Erythroblast (primary cell): ENCODE data around the gene ALDOA.

ENCODE experiments used
- GATA1 ChIP-seq: IDR thresholded peaks from 2 replicates; pipeline ENCODE4 v1.6.1; 2011; ENCODE audit warnings: low read depth, mild to moderate bottlenecking, control low read depth, low read length, moderate library complexity
- POLR2A ChIP-seq: IDR thresholded peaks from 2 replicates; pipeline ENCODE4 v1.6.1; 2011; ENCODE audit warnings: mild to moderate bottlenecking, low read length

- peak; percentile 95 for TF ChIP-seq POLR2A
- no peak for TF ChIP-seq GATA1
Observed at GRCh38 chr16:30065102-30065942, at the start of gene ALDOA.
